ENCODE data around the gene SMG6.
A peak's percentile ranks its signal among the peaks of the same experiment; 100 is the strongest.
"Not testable (repeated sequence)": the region's sequence is repeated elsewhere in the genome, so short reads cannot be mapped to it uniquely, and the experiment has no call there.

SMG6 gene

DNA sequence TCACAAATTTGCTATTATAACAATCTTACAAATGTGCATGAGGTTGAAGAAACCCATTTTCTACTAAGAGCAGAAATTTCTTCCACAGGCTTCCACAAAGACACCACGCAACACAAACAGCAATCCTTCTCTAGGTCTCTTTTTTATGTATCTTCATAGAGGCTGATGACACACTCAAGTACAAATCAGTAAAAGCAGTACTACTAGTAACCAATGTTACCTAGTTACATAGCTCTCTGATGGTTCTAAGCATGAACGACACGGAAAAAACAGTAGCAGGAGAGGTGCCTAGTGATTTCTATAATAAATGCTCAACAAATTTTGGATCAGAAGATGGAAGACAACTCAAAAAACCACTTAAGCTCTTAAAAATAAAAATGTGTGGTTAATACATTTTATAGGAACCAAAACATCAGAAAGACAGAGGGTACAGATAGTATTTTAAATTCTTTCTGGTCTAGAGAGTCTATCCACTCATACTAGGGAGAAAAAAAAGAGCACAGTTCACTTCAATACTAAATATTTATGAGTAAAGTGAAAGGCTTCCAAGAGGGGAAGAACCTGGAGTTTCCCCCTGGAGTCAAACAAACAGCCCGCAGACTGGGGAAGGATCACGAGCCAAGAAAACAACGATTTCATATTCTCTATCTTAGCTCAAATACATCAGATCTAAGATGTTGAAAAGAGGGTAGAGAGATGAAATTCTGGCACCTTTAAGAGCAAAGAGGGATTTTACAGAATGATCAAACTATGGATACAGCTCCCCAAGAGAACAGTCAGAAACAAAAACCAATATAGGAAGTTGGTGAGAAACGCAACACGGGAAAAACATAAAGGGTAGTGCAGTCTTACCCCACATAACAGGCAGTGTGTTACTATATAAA is 40.2 kb downstream of the SMG6 start:
- DNase-seq (ENCODE audit: low read depth): no peak

DNA sequence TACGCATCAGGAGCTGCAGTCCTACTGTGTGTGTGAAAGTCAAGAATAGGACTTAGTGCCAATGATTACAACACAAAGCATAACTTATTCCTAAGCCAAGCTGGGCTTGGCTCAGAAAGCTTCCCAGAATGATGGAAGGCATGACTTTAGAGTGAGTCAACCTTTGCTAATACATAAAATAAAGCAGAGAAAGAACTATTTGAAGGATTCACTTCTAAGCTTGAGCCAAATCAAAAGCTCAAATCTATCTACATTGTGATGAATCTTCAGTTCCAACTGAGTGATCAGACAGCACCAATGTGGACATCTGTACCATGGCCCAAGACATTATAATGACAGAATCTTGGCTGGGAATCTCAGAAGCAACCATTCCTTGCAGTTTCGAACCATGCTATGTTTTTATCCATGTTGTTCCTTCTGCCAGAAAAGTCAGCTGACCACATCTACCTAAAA is 41.4 kb downstream of the SMG6 start:
- DNase-seq (ENCODE audit: low read depth): no peak

DNA sequence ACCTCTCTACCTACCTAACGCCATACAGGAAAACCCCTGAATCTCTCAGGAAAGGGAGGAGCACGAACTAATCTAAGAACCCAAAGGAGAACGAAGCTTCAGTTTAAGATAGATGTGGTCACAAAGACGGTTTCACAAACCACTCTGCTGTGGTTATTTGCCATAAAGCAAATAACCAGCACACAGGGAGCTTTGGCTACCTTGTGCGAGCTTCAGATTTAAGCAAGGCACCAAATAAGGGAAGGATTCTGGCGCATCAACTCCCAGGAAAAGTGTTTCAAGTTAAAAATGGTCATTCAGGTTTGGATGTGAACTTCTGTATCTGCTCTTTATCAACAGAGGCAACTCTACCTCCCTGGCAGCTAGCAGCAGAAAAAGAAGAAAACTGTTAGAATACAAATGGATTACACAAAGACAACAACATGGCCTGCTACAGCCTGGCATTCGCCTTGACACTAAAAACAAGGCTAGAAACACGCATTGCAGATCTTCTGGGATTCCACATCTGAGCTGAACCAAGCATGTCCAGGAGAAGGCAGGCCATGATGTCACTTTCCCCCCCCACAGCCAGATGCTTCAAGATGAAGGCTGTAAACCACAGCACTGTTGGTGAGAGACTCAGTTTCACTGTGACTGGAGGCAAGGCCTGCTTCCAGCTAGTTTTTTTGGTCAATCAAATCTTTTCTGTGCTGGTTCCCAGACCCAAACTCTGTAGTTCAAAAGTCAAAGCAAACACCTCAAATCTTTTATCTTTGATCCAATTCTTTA is 43.6 kb downstream of the SMG6 start:
- DNase-seq (ENCODE audit: low read depth): peak; percentile 22

DNA sequence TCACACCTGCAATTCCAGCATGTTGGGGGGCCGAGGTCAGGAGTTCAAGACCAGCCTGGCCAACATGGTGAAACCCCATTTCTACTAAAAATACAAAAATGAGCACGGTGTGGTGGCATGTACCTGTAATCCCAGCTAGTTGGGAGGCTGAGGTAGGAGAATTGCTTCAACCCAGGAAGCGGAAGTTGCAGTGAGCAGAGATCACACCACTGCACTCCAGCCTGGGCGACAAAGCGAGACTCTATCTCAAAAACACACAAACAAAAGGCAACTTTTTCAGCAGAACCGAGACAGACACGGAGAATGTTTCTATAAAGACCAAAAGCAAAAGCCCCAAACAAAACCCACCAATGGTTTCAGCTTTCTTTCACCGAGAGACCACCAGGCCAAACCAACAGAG is 44.8 kb downstream of the SMG6 start:
- not testable (repeated sequence) for DNase-seq (ENCODE audit: low read depth)

DNA sequence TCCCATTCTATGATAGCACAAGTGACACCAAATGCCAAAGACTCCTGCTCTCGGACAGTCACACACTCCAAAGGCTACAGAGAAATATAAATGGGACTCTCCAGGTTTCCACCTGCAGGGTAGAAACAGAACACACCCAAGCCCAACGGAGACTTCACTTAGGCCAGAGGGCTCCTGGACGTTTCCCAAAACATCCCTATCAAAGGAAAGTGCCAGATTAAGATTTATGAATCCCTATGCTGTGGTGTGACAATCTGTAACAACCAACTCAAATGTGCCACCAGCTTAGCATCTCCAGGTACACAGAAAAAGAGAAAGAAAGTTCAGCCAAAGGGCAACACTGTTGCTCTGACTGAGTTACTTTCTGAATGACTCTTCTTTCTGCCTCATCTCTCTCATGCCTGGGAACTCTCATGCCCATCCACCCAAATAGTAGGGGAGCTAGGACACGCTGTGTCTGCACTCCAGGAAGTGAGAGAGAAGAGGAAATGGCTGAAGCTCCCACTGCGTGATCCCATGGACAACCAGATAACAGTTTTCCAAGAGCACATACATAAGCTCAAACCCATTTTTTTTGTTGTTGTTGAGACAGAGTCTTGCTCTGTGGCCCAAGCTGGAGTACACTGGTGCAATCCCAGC is 49.7 kb downstream of the SMG6 start:
- DNase-seq (ENCODE audit: low read depth): no peak

DNA sequence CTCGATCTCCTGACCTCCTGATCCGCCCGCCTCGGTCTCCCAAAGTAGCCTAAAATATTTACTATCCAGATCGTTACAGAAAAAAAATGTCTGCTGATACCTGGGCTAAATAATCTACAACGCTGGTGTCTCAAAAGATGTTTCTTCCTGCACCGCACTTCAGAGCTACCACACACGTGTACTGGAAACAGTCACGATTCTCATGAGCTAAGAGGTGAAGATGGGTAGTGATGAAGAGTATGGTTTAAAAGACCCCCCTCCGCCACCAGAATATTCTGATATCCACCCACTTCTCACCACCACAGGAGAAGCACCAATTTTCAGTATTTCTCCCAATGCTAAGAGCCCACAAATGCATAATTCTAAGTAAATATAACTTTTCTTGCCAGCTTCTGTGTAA is 50.2 kb downstream of the SMG6 start:
- DNase-seq (ENCODE audit: low read depth): no peak

GRCh38 chr17:2251098-2251497 is 52.5 kb downstream of the SMG6 start:
- DNase-seq (ENCODE audit: low read depth): no peak

DNA sequence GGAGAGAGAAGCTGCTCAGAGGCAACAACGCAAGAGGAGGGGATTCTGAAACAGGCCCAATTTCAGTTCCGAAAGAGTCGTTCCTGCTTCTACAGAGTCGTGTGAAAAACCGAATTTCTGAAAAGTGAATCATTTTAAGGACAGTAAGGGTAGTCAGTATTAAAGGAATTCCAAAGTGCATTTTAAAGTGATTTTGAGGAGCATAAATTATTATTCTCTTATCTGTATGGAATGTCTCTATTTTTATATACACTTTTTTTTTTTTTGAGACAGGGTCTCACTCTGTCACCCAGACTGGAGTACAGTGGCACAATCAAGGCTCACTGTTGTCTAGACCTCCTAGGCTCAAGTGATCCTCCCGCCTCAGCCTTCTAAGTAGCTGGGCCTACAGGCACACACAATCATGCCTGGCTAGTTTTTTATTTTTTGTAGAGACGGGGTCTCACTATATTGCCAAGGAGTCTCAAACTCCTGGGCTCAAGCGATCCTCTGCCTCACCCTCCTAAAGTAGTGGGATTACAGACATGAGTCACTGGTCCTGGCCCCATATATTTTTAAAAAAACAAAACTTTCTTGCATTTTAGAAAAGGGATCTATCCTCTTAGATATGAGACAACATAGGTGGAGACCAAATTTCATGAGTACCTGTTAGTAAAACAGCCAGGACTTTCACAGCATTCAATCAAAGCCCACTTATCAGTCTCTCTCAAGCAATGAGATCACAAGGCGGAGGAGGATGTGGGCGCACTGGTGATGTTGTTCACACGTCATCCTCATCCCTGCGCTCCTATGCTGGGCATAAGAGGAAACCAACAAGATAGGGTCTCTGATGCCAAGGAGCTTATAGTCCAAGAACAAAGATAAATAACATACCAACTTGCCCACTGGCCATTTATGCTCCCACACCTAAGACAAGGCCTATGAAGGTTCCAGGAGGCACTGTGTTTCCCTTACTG is 53.2 kb downstream of the SMG6 start:
- DNase-seq (ENCODE audit: low read depth): no peak

- DNase-seq (ENCODE audit: low read depth): no peak
Measured at GRCh38 chr17:2247005-2247404, 56.6 kb downstream of the SMG6 start.

DNA sequence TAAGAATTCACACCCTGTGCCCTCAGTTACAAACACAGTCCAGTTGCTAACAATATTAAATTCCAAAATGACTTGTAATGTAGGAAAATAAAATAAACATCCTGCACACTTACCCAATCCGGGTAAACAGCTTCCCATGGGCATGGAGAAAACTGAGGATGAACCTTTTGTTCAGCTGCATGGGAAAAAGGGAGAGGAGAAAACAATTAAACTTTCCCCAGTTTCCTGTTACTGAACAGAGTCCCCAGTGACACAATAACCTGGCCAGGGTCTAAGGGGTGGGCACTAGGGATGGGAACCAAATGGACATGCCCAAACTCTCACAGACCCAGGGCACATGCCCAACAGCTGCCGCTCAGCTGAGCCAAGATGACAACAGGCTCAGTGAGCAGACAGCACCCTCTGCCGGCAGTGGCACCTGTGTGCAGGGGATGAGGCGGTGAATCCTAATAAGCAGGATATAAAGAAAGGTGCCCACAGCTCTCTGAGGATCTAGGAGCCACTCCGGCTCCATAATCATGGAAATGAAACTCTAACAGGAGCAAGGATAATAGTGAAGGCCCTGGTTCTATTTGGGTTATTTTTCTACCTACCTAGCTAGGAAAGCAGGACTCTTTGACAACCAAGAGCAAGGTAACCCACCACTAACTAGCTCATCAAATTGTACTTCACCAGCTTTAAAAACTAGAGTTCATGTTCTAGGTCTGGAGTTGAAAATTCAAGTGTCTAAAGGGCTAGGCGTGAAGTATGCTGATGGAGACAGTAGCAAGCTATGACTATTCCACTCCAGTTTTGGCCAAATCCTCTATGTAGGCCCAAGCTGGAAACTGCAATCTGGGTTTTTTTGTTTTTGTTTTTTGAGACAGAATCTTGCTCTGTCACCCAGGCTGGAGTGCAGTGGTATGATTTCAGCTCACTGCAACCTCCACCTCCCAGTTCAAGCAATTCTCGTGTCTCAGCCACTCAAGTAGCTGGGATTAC is 58.8 kb downstream of the SMG6 start:
- peak; percentile 82 for DNase-seq (ENCODE audit: low read depth)

DNA sequence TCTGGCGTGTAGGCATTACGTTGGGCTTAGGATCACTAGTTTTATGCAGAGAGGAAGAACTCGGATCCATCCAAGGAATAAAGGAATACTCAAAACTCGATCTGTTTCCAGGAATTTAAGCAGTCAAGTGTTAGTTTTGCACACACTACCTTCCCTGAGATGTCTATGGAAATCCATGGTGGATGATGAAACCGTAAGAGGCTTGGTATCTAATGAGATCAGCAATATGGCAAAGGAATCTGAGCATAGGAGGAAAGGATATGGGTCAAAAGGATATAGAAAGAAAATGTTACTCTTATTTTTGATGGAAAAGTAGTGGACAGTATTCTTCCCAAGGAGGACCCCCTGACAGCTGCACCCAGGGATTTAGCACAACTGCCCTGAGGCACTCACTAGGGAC is 59.6 kb downstream of the SMG6 start:
- DNase-seq (ENCODE audit: low read depth): no peak

GRCh38 chr17:2241823-2242222 is 61.8 kb downstream of the SMG6 start:
- DNase-seq (ENCODE audit: low read depth): no peak

- no peak for DNase-seq (ENCODE audit: low read depth)
Measured at GRCh38 chr17:2240541-2240940, 63.0 kb downstream of the SMG6 start.

DNA sequence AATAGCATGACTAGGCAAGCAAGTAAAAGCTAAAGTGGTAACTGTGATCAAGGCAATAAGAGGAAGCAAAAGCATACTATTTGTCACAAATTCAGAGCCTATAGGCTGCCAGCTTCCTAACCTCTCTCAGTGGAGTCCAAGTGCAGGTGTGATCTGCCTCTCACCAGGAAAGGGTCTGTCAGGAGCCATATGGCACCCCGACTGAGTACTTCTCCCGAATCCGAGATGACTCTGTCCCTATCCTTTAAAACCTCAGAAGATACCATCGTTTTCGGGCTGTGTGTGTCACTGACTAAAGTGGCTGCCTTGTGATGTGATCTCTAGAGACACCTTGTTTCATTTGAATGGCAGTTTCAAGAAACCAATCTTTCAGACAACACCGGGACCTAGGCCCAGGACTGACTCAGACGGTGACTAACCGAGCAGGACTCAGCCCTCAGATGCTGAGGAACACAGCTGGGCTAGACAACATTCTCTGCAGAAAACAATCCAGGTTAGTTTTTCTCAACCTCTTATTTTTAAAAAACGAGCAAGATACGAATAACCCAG is 63.6 kb downstream of the SMG6 start:
- no peak for DNase-seq (ENCODE audit: low read depth)

- DNase-seq (ENCODE audit: low read depth): no peak
Measured at GRCh38 chr17:2239170-2239551, 64.4 kb downstream of the SMG6 start.

- DNase-seq (ENCODE audit: low read depth): no peak
Measured at GRCh38 chr17:2238432-2239169, 65.0 kb downstream of the SMG6 start.

DNA sequence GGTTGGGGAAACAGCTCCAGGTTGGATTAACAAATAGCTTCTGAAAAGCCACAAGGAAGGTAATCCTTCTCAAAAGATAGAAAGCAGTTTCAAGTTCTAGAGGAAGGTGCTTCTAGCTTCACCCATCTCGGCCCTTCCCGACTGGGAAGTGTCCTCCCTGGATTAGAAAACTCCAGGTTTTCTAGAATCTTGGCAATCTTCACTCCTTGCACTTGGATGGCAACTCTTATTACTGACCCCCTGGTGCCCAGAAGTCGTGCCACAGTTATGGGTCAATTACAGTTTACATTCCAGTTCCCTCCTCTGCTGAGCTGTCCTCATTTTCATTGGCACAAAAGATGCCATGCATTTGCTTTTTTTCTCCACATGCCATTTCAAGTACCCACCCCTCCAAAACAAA is 65.6 kb downstream of the SMG6 start:
- DNase-seq (ENCODE audit: low read depth): no peak

DNA sequence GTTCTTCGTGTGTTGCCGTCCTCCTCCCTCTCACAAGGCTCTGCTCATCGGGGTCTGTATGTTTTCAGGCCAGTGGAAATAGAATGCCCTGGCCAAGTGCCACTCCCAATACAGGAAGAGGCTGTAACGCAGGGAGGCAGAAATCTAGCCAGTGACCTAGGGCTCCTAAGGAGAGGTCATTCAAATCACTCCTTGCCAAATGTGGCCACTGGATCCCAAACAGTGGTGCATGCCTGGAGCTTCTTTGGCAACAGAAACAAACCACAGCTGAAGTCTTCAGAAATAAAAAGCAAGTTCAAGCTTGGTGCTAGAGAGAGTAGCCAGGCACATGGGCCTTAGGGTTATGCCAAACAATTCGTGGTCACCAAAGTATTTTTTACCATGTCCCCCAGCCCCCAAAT is 66.1 kb downstream of the SMG6 start:
- no peak for DNase-seq (ENCODE audit: low read depth)

DNA sequence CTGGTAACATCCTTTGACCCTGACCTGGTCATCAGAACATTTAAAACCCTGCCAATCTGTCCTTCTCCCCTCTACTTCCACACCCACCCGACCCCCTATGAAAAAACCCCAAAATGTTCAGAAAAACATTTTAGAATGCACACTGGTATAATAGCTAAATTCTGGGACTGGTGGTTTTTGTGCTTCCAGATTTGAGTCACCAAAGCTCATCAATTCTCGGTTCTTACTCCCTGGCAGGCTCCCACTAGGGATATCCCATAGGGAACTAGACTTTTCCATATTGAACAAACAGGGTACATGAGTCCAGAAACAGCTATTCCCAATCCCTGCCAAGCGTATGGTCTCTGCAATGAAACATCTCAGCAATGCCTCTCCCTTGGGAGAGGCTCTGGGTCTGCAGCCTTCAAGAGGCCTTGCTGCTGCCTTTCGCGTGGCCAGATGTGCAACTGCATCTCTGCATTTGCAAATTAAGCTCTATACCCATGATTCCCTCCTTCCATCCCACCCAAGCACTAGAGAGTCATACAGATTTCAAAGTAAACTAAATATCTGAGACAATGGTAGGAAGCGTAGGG is 67.7 kb downstream of the SMG6 start:
- no peak for DNase-seq (ENCODE audit: low read depth)
